ENCODE measurements around the gene PSMD9. TPM values are rescaled to one million over a fixed set of nuclear protein-coding genes. Genes with fewer than 3 reads are reported as not detected.

PSMD9 gene
- total and polyA plus RNA-seq, 8 donors, result 39.3 to 53.8 (median 45.4) TPM

GRCh38 chr12:121894633-121895032, 6.0 kb downstream of the PSMD9 start:
- H3K9me3 ChIP-seq, result no peaks in the 10 kb centered on the region
- peaks cover 0 to 59% of the 10 kb centered on the region in 2 donors for H3K36me3 ChIP-seq
- no peak for DNase-seq
- peaks cover 16 to 34% of the 10 kb centered on the region in 2 donors for H3K4me1 ChIP-seq
- no peaks in the 10 kb centered on the region for H3K27me3 ChIP-seq
- no peak for ATAC-seq
- no peak for TF ChIP-seq CTCF (IDR thresholded peaks at IDR 0.05)
- no peak overlapping the region for H3K4me3 ChIP-seq
- H3K27ac ChIP-seq, result no peak overlapping the region
- intact Hi-C loops (cut with DNase I), result no loop called here

GRCh38 chr12:121898287-121898686, 9.7 kb downstream of the PSMD9 start:
- ATAC-seq, result no peak
- Histone ChIP-seq H3K4me1 (peaks cover 7 to 14% of the 10 kb centered on the region in 2 donors), H3K36me3 (peaks cover 0 to 90% of the 10 kb centered on the region in 2 donors), H3K27me3 (no peaks in the 10 kb centered on the region), H3K27ac (no peak overlapping the region), H3K9me3 (no peaks in the 10 kb centered on the region), H3K4me3 (no peak overlapping the region)
- no peak for TF ChIP-seq CTCF (IDR thresholded peaks at IDR 0.05)
- intact Hi-C loops (cut with DNase I), result no loop called here
- no peak for DNase-seq

- Histone ChIP-seq H3K4me3 (no peak overlapping the region), H3K27me3 (no peaks in the 10 kb centered on the region), H3K36me3 (peaks cover 0 to 99% of the 10 kb centered on the region in 2 donors), H3K4me1 (peaks cover 0 to under 1% of the 10 kb centered on the region in 2 donors), H3K9me3 (no peaks in the 10 kb centered on the region), H3K27ac (no peak overlapping the region)
- no peak for TF ChIP-seq CTCF (IDR thresholded peaks at IDR 0.05)
- DNase-seq (no peak), ATAC-seq (no peak)
- intact Hi-C loops (cut with DNase I), result no loop called here
These were observed 11.0 kb downstream of the PSMD9 start for GRCh38 chr12:121899590-121899989.

- Histone ChIP-seq H3K9me3 (no peaks in the 10 kb centered on the region), H3K27me3 (no peaks in the 10 kb centered on the region), H3K4me3 (no peak overlapping the region), H3K27ac (no peak overlapping the region), H3K4me1 (no peaks in the 10 kb centered on the region), H3K36me3 (peaks cover 5 to 100% of the 10 kb centered on the region in 2 donors)
- ATAC-seq (no peak), DNase-seq (no peak)
- no peak for TF ChIP-seq CTCF (IDR thresholded peaks at IDR 0.05)
- intact Hi-C loops (cut with DNase I), result no loop called here
These were observed 14.6 kb downstream of the PSMD9 start for GRCh38 chr12:121903202-121903601.

- no peak for DNase-seq
- H3K27me3 ChIP-seq, result no peaks in the 10 kb centered on the region
- H3K4me1 ChIP-seq, result no peaks in the 10 kb centered on the region
- no peak for TF ChIP-seq CTCF (IDR thresholded peaks at IDR 0.05)
- intact Hi-C loops (cut with DNase I), result no loop called here
- no peaks in the 10 kb centered on the region for H3K9me3 ChIP-seq
- H3K27ac ChIP-seq, result no peak overlapping the region
- no peak for ATAC-seq
- H3K4me3 ChIP-seq, result no peak overlapping the region
- H3K36me3 ChIP-seq, result peaks cover 5 to 100% of the 10 kb centered on the region in 2 donors
These were observed 17.2 kb downstream of the PSMD9 start for GRCh38 chr12:121905746-121906145.
